PC-3 (cell line): ENCODE measurements around the gene KIF14.
"Not testable (repeated sequence)": the region's sequence is repeated elsewhere in the genome, so short reads cannot be mapped to it uniquely, and the experiment has no call there.

Experiments used
- EZH2phosphoT487 ChIP-seq: fragments of 300-600 bp; sonication (generic); IDR thresholded peaks from 2 replicates; pipeline ENCODE4 v1.6.1; 2018; ENCODE audit warnings: mild to moderate bottlenecking, antibody characterized with exemption, low read length, borderline replicate concordance
- TF ChIP-seq, protein P1 (sequence below): fragments of 300-600 bp; sonication (generic); conservative IDR thresholded peaks from 2 replicates; pipeline ENCODE4 v1.5.1; 2017; ENCODE audit warnings: antibody characterized with exemption, low read depth, mild to moderate bottlenecking, low read length

DNA sequence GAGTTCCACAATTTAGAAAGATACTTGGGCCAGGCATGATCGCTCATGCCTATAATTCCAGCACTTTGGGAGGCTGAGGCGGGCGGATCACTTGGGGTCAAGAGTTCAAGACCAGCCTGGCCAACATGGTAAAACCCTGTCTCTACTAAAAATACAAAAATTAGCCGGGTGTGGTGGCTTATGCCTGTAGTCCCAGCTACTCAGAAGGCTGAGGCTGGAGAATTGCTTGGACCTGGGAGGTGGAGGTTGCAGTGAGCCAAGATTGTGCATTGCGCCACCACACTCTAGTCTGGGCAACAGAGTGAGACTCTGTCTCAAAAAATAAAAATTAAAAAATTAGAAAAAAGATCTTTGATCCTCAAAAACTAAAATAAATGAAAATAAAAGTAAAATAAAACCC is 96.0 kb downstream of the KIF14 start:
- TF ChIP-seq, protein P1, sequence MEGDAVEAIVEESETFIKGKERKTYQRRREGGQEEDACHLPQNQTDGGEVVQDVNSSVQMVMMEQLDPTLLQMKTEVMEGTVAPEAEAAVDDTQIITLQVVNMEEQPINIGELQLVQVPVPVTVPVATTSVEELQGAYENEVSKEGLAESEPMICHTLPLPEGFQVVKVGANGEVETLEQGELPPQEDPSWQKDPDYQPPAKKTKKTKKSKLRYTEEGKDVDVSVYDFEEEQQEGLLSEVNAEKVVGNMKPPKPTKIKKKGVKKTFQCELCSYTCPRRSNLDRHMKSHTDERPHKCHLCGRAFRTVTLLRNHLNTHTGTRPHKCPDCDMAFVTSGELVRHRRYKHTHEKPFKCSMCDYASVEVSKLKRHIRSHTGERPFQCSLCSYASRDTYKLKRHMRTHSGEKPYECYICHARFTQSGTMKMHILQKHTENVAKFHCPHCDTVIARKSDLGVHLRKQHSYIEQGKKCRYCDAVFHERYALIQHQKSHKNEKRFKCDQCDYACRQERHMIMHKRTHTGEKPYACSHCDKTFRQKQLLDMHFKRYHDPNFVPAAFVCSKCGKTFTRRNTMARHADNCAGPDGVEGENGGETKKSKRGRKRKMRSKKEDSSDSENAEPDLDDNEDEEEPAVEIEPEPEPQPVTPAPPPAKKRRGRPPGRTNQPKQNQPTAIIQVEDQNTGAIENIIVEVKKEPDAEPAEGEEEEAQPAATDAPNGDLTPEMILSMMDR, result not testable (repeated sequence)
- TF ChIP-seq EZH2phosphoT487, result not testable (repeated sequence)
